K562 treated with DMSO at 1 percent for 24 hours (cell line): ENCODE results near the gene TRABD2B. TPM values are rescaled to one million over a fixed set of nuclear protein-coding genes. Genes with fewer than 3 reads are reported as not detected.

Source experiments
- total RNA-seq: library from RNA; unstranded; fragments of 300-600 nt; gene quantifications from 2 replicates; pipeline ENCODE4 v1.2.3, GENCODE V29; 2022; ENCODE audit warnings: low read depth; ENCODE audit not compliant: insufficient read depth

The TRABD2B gene
- total RNA-seq: not detected in 2 replicates

DNA sequence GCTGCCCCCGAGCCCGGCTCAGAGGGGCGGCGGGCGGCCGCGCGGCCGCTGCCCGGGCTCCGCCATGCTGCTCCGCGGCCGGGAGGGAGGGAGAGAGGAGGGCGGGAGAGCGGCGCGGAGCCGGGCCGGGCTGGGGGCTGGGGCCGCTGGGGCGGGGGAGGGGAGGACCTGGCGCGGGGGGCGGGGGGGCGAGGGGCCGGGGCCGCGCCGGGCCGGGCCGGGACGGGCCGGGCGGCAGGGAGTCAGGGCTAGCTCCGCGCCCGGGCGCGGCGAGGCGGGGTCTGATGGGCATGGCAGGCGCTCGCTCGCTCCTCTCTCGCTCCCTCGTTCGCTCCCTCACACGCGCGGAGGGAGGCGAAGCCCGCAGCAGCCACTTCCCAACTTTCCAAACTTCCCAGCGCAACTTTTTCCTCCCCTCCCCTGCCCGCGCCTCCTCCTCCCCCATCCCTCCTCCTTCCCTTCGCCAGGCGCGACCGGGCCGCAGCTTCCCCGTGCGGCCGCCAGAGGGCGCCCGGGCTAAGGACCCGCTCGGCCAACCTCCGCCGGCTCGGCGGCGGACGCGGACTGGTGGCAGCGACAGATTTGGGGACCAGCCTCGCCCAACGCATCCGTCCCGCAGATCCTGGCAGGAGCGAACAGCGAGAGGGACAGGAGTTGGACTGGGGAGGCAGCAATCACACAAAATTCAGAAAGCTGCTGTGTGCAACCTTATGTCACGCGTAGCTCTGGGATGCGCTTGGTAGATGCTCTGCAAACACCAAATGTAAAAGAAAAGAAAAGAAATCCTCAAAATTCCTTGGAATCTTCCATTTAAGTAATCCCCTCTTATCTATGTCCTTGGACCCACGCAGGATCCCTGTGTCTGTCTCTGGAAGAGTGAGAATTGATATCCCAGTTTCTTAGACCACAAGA, at the start of gene TRABD2B:
TRABD2B (minus strand) TSS at position 97 of the 912 bp plus-strand sequence.

Other genes with a start within 250 kb of the TRABD2B start
- gene SLC5A9, start 225.3 kb upstream of the TRABD2B start, total RNA-seq: not detected in 2 replicates